Measurements from ENCODE around the gene FSTL5. TPM values are rescaled to one million over a fixed set of nuclear protein-coding genes. Genes with fewer than 3 reads are reported as not detected.

Gene FSTL5
- total and polyA plus RNA-seq, 2 of the 8 experiments (the other 6 are each of a cell fraction or from before 2014, with no cell fraction given) = 0.09 to 0.32 TPM

DNA sequence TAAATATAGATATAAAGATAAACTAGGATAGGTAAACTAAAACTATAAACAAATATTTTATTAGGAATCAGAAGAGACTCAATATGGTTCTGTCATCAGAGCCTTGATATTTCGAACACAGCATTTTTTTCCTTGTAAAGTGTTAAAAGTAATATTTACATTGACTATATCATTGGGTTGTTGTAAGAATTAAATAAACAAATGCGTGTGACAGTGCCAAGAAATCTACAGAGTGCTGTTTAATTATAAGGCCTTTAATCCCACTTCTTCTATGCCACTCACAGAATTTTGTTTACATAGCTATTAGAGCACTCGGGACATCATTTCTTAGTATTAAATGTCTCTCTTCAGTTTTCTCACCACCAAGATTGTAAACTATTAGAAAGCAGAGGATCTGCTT is 807.4 kb downstream of the FSTL5 start:
- 91% methylated on average over 3 of the region's 3 CpGs; no CpG with 5 or more reads in 1 of the 2 experiments for WGBS, 2 experiments (ENCODE audit: extremely low coverage in 1 of 2, insufficient coverage in 1 of 2, insufficient read length in 1 of 2, insufficient replicate concordance in 2 of 2, low coverage in 1 of 2, low lambda C conversion rate in 2 of 2, missing lambda C conversion rate in 1 of 2)
- Histone ChIP-seq H4K20me1 (replicated peaks in 1 of 2; ENCODE audit: control insufficient read depth in 1 of 2, insufficient read depth in 2 of 2, low read length in 2 of 2) (no peaks in the 10 kb centered on the region), H2BK15ac (ENCODE audit: low read length) (no peak overlapping the region), H3K4me2 (ENCODE audit: insufficient read depth in 1 of 2, low read depth in 2 of 2, low read length in 2 of 2) (no peak overlapping the region), H3K9me3 (ENCODE audit: insufficient read depth in 2 of 2, low read depth in 1 of 2, low read length in 1 of 2) (no peaks in the 10 kb centered on the region), H3K4ac (replicated peaks; ENCODE audit: insufficient read length, low read depth, low read length) (no peak overlapping the region), H3K18ac (ENCODE audit: extremely low read depth, low read length) (no peak overlapping the region), H3K23ac (ENCODE audit: insufficient read length) (no peak overlapping the region), H3K56ac (replicated peaks; ENCODE audit: insufficient read length, low read depth, low read length) (no peak overlapping the region), H2BK5ac (ENCODE audit: low read depth, low read length) (no peak overlapping the region), H3K23me2 (ENCODE audit: low read depth, low read length) (no peaks in the 10 kb centered on the region), H3K79me2 (ENCODE audit: control insufficient read depth in 1 of 2, insufficient read depth in 2 of 2, low read length in 2 of 2) (no peaks in the 10 kb centered on the region), H3K9ac (replicated peaks in 1 of 4; ENCODE audit: extremely low read depth in 1 of 4, low read depth in 3 of 4, low read length in 3 of 4) (no peak overlapping the region), H4K91ac (replicated peaks; ENCODE audit: insufficient read length, low read length) (no peak overlapping the region), H2BK12ac (ENCODE audit: low read depth, low read length) (no peak overlapping the region), H2BK120ac (replicated peaks; ENCODE audit: low read depth, low read length) (no peak overlapping the region), H3K4me3 (ENCODE audit: extremely low read depth in 1 of 4, insufficient read depth in 2 of 4, low read depth in 3 of 4, low read length in 4 of 4) (no peak overlapping the region), H2AK5ac (ENCODE audit: low read depth, low read length) (no peak overlapping the region), H3K4me1 (replicated peaks in 1 of 4; ENCODE audit: control insufficient read depth in 3 of 4, insufficient read depth in 4 of 4, low read length in 3 of 4) (no peaks in the 10 kb centered on the region), H4K5ac (ENCODE audit: insufficient read length, low read depth, low read length) (no peak overlapping the region), H3K79me1 (ENCODE audit: low read depth, low read length) (no peaks in the 10 kb centered on the region), H3K27ac (ENCODE audit: low read depth, low read length) (no peak overlapping the region), H2BK20ac (ENCODE audit: low read length) (no peak overlapping the region), H4K8ac (ENCODE audit: extremely low read depth, insufficient read depth, low read length) (no peak overlapping the region), H3K14ac (ENCODE audit: insufficient read length) (no peak overlapping the region), H3K36me3 (ENCODE audit: control insufficient read depth in 2 of 4, insufficient read depth in 4 of 4, low read length in 3 of 4) (no peaks in the 10 kb centered on the region), H2AFZ (ENCODE audit: low read length) (no peak overlapping the region), H3K27me3 (replicated peaks in 1 of 4; ENCODE audit: control insufficient read depth in 3 of 4, extremely low read depth in 1 of 4, insufficient read depth in 3 of 4, low read length in 3 of 4) (no peaks in the 10 kb centered on the region)
- DNase-seq (ENCODE audit: low read depth in 1 of 2, low spot score in 2 of 2) (no peak), FAIRE-seq (no peak)
- POLR2A ChIA-PET (ENCODE audit: partially characterized antibody) = no interaction called here
- CTCF ChIA-PET (ENCODE audit: partially characterized antibody) = no interaction called here
- TF ChIP-seq RAD21 (IDR thresholded peaks at IDR 0.05 in 1 of 2, conservative IDR thresholded peaks at IDR 0.05 in 1 of 2; ENCODE audit: low read depth in 2 of 2, low read length in 2 of 2) (no peak), BRCA1 (IDR thresholded peaks at IDR 0.05; ENCODE audit: low read depth, low read length) (no peak), CEBPB (IDR thresholded peaks at IDR 0.05; ENCODE audit: low read depth, low read length) (no peak), CBX5 (IDR thresholded peaks at IDR 0.05; ENCODE audit: low read depth, low read length) (no peak), JUND (IDR thresholded peaks at IDR 0.05; ENCODE audit: low read length) (no peak), TCF12 (IDR thresholded peaks at IDR 0.05; ENCODE audit: low read depth, low read length) (no peak)
- TF ChIP-seq, protein P1, sequence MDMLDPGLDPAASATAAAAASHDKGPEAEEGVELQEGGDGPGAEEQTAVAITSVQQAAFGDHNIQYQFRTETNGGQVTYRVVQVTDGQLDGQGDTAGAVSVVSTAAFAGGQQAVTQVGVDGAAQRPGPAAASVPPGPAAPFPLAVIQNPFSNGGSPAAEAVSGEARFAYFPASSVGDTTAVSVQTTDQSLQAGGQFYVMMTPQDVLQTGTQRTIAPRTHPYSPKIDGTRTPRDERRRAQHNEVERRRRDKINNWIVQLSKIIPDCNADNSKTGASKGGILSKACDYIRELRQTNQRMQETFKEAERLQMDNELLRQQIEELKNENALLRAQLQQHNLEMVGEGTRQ (IDR thresholded peaks at IDR 0.05; ENCODE audit: low read length) = no peak

All from H1 (cell line).